HepG2 (cell line): ENCODE results near the gene SLCO2B1. TPM values are rescaled to one million over a fixed set of nuclear protein-coding genes. Genes with fewer than 3 reads are reported as not detected.

Experiments used
- ATAC-seq: fragments of 200-7000 bp; cut with Tn5 transposase; 3 replicates; pipeline ENCODE4 v1.9.1; 2020; ENCODE audit warnings: mild to moderate bottlenecking, moderate library complexity
- BruUV-seq: library from RNA; stranded (reverse); fragments of 400-500 nt; replicated peaks from 2 replicates; lab custom pipeline; 2021; lab: Mats Ljungman, UMichigan
- CTCF ChIA-PET: fragments of 300-600 bp; formaldehyde crosslinking; extraction: SDS; loops from one replicate; lab custom pipeline; 2021; ENCODE audit warnings: low total read pairs, inconsistent platforms, low intra/inter-chr PET ratio; lab: Yijun Ruan, JAX
- POLR2A ChIA-PET: fragments of 350-600 bp; sonication (Branson Sonifier 250); formaldehyde crosslinking; loops from one replicate; lab custom pipeline; 2020; ENCODE audit warnings: antibody characterized with exemption, inconsistent platforms; lab: Yijun Ruan, JAX
- DNase-seq: peaks from one replicate; pipeline ENCODE4 v3.0.0-alpha.2; 2015; ENCODE audit warnings: low spot score
- FAIRE-seq: peaks from 3 replicates; lab custom pipeline; 2011; peaks lifted over from hg19 to GRCh38; lab: Jason Lieb, UNC
- H2AFZ ChIP-seq: one replicate; pipeline ENCODE4 v1.6.1; 2011; ENCODE audit warnings: low read length, inconsistent platforms
- H3K27ac ChIP-seq: fragments of 300-600 bp; 3 replicates; pipeline ENCODE4 v1.8.0; 2011; ENCODE audit warnings: mixed run types, mild to moderate bottlenecking, mixed read lengths, low read length, inconsistent platforms; ENCODE audit not compliant: insufficient read depth; ENCODE audit errors: extremely low read length
- H3K27me3 ChIP-seq, 2 experiments: fragments of 200-600 bp in 1 of 2; 2 replicates in 1 of 2; 3 replicates in 1 of 2; pipeline versions ENCODE4 v1.6.0 to v1.8.0; 2011; ENCODE audit warnings: low read length in 2 of 2, mild to moderate bottlenecking in 2 of 2, moderate library complexity in 2 of 2, inconsistent platforms in 1 of 2; ENCODE audit not compliant: insufficient read depth in 2 of 2, control insufficient read depth in 1 of 2
- H3K36me3 ChIP-seq, 2 experiments: fragments of 200-600 bp in 1 of 2; replicated peaks in 1 of 2; 2 replicates in 1 of 2; 3 replicates in 1 of 2; pipeline versions ENCODE4 v1.5.1 to v1.8.0; 2011; ENCODE audit warnings: low read length in 2 of 2, inconsistent platforms in 1 of 2; ENCODE audit not compliant: insufficient read depth in 2 of 2, control insufficient read depth in 1 of 2
- H3K4me1 ChIP-seq: 2 replicates; pipeline ENCODE4 v1.5.1; 2012; ENCODE audit warnings: low read length, inconsistent platforms; ENCODE audit not compliant: insufficient read depth
- H3K4me2 ChIP-seq: 2 replicates; pipeline ENCODE4 v1.6.0; 2011; ENCODE audit warnings: low read depth, low read length, inconsistent platforms
- H3K4me3 ChIP-seq, 3 experiments: fragments of 200-600 bp in 1 of 3; sonication (generic), shearing (Covaris generic) in 1 of 3; replicated peaks in 1 of 3; 2 replicates each; pipeline ENCODE4 v1.5.1; 2011 to 2016; ENCODE audit warnings: low read length in 3 of 3, inconsistent platforms in 2 of 3, low read depth in 2 of 3, mild to moderate bottlenecking in 2 of 3, control low read depth in 1 of 3, mixed read lengths in 1 of 3; ENCODE audit not compliant: insufficient read depth in 1 of 3
- H3K79me2 ChIP-seq: one replicate; pipeline ENCODE4 v1.6.1; 2011; ENCODE audit warnings: low read length, inconsistent platforms; ENCODE audit not compliant: insufficient read depth
- H3K9ac ChIP-seq: 2 replicates; pipeline ENCODE4 v1.6.0; 2011; ENCODE audit warnings: mild to moderate bottlenecking, low read depth, low read length, inconsistent platforms; ENCODE audit not compliant: insufficient read depth
- H3K9me3 ChIP-seq: 2 replicates; pipeline ENCODE4 v1.5.1; 2012; ENCODE audit warnings: mild to moderate bottlenecking, low read length
- H4K20me1 ChIP-seq: 2 replicates; pipeline ENCODE4 v1.6.0; 2011; ENCODE audit warnings: inconsistent platforms, mild to moderate bottlenecking, low read length, moderate library complexity; ENCODE audit not compliant: insufficient read depth
- BRD4 ChIP-seq: sonication (generic); formaldehyde crosslinking; IDR thresholded peaks from 2 replicates; pipeline ENCODE4 v1.4.0; 2020; ENCODE audit warnings: missing genetic modification reagents
- CTCF ChIP-seq: sonication (generic); formaldehyde crosslinking; IDR thresholded peaks from 2 replicates; pipeline ENCODE4 v1.5.0; 2020; ENCODE audit warnings: mild to moderate bottlenecking, missing genetic modification reagents, moderate library complexity
- HDAC1 ChIP-seq: sonication (generic); formaldehyde crosslinking; IDR thresholded peaks from 2 replicates; pipeline ENCODE4 v1.5.1; 2020; ENCODE audit warnings: mild to moderate bottlenecking, missing genetic modification reagents
- HNF4A ChIP-seq: sonication (generic); formaldehyde crosslinking; IDR thresholded peaks from 2 replicates; pipeline ENCODE4 v1.4.0; 2020; ENCODE audit warnings: missing genetic modification reagents
- JUNB ChIP-seq: sonication (generic); formaldehyde crosslinking; IDR thresholded peaks from 2 replicates; pipeline ENCODE4 v1.8.0; 2022; ENCODE audit warnings: missing genetic modification reagents, mild to moderate bottlenecking, borderline replicate concordance
- RARA ChIP-seq: IDR thresholded peaks from 2 replicates; pipeline ENCODE4 v1.6.1; 2016; ENCODE audit warnings: missing genetic modification reagents, missing compliant biosample characterization
- RELA ChIP-seq: sonication (generic); formaldehyde crosslinking; IDR thresholded peaks from 2 replicates; pipeline ENCODE4 v1.4.0; 2020; ENCODE audit warnings: missing genetic modification reagents
- SETDB1 ChIP-seq: sonication (generic); formaldehyde crosslinking; IDR thresholded peaks from 2 replicates; pipeline ENCODE4 v1.5.1; 2020; ENCODE audit warnings: missing genetic modification reagents, mild to moderate bottlenecking, borderline replicate concordance
- TCF7 ChIP-seq: sonication (generic); IDR thresholded peaks from 2 replicates; pipeline ENCODE4 v1.6.1; 2016; ENCODE audit warnings: antibody characterized with exemption, low read depth
- ZNF3 ChIP-seq: IDR thresholded peaks from 2 replicates; pipeline ENCODE4 v1.7.0; 2017; ENCODE audit warnings: inconsistent platforms
- ZNF362 ChIP-seq: sonication (generic); formaldehyde crosslinking; IDR thresholded peaks from 2 replicates; pipeline ENCODE4 v1.4.0; 2020; ENCODE audit warnings: missing genetic modification reagents, mild to moderate bottlenecking, borderline replicate concordance
- ZNF660 ChIP-seq: sonication (generic); formaldehyde crosslinking; IDR thresholded peaks from 2 replicates; pipeline ENCODE4 v1.5.1; 2020; ENCODE audit warnings: mild to moderate bottlenecking, low read depth, missing genetic modification reagents, borderline replicate concordance
- ZNF879 ChIP-seq: sonication (generic); formaldehyde crosslinking; IDR thresholded peaks from 2 replicates; pipeline ENCODE4 v1.8.1; 2023; ENCODE audit warnings: missing genetic modification reagents
- WGBS: methylation state at CpG from one replicate; pipeline ENCODE4 v1.1.6; 2017; ENCODE audit warnings: low lambda C conversion rate; 5-methylcytosine and 5-hydroxymethylcytosine counted together
- in situ Hi-C: cut with HindIII; loops from 2 replicates; pipeline ENCODE4 v1.10.0; 2017; ENCODE audit warnings: low pct_unique_long_range_greater_than_20kb; ENCODE audit not compliant: extremely low pct_ligation_motif_present
- intact Hi-C: fragments of 100-400 bp; cut with micrococcal nuclease; formaldehyde crosslinking; loops from one replicate; pipeline ENCODE4 v1.10.0; 2022; ENCODE audit not compliant: unreplicated experiment
- polyA plus RNA-seq, 8 experiments: library from polyadenylated mRNA; depleted of rRNA in 3 of 8; stranded (reverse) in 7 of 8; unstranded in 1 of 8; fragments of >200 nt; fragmentation: Illumina TruSeq in 4 of 8; extraction: Trizol in 4 of 8; gene quantifications; 2 replicates each; pipeline versions ENCODE4 v1.2.1 to v1.2.3, GENCODE V29; 2011 to 2016; ENCODE audit warnings: low read depth in 4 of 8, missing spikeins in 1 of 8, mixed read lengths in 1 of 8; ENCODE audit not compliant: insufficient read depth in 1 of 8
- total RNA-seq, 5 experiments: library from RNA; depleted of rRNA; stranded (reverse); fragments of >200 nt; fragmentation: Illumina TruSeq; extraction: Trizol; gene quantifications; 2 replicates each; pipeline ENCODE4 v1.2.3, GENCODE V29; 2016; ENCODE audit warnings: low read depth in 1 of 5
- TF ChIP-seq, protein P1 (sequence below): sonication (generic); formaldehyde crosslinking; conservative IDR thresholded peaks from 2 replicates; pipeline ENCODE4 v1.4.0; 2020; ENCODE audit warnings: mild to moderate bottlenecking, missing genetic modification reagents, moderate library complexity
- TF ChIP-seq, protein P2 (sequence below): sonication (generic); formaldehyde crosslinking; IDR thresholded peaks from 2 replicates; pipeline ENCODE4 v1.4.0; 2020; ENCODE audit warnings: mild to moderate bottlenecking, missing genetic modification reagents

The SLCO2B1 gene
- total and polyA plus RNA-seq, 2 of the 13 experiments (the other 11 are each of a cell fraction or from before 2014, with no cell fraction given), result 15.3 to 19.8 TPM

GRCh38 chr11:75190652-75191329, 39.9 kb downstream of the SLCO2B1 start:
- peak overlapping the region; percentile 63 for H3K27ac ChIP-seq
- peaks cover 8 to 16% of the 10 kb centered on the region in 2 experiments; a peak in 3 of 5 replicates for H3K36me3 ChIP-seq
- peaks cover 26% of the 10 kb centered on the region for H3K4me1 ChIP-seq
- no peak overlapping the region for H2AFZ ChIP-seq
- DNase-seq (no peak), FAIRE-seq (no peak), ATAC-seq (peak; percentile 70)
- ChIA-PET CTCF (no interaction called here), POLR2A (interaction anchor here (0.9 to 2.8 kb wide), 4 partner anchors 14 to 26 kb away, joined by 3 to 12 read pairs (median 8); no protein-coding TSS in a partner anchor)
- no TSS peak for BruUV-seq
- H3K79me2 ChIP-seq, result no peaks in the 10 kb centered on the region
- no peaks in the 10 kb centered on the region for H4K20me1 ChIP-seq
- H3K9ac ChIP-seq, result no peak overlapping the region; the same call in 1 of the 2 replicates
- H3K4me3 ChIP-seq, result no peak overlapping the region
- intact Hi-C loops, result loop anchor here (5.0 kb wide), 1 partner anchor 1502 kb away; no protein-coding TSS in a partner anchor
- in situ Hi-C loops, result no loop called here
- H3K9me3 ChIP-seq, result no peaks in the 10 kb centered on the region
- no peak overlapping the region; the same call in 1 of the 2 replicates for H3K4me2 ChIP-seq
- WGBS, result 92% methylated on average over 2 of the region's 2 CpGs
- no peaks in the 10 kb centered on the region for H3K27me3 ChIP-seq
- TF ChIP-seq ZNF879 (CRISPR knock-in tag) (no peak), TCF7 (no peak), RARA (CRISPR knock-in tag) (peak; percentile 70; the same call in 1 of the 2 replicates), SETDB1 (CRISPR knock-in tag) (no peak), CTCF (CRISPR knock-in tag) (0 out of 2 replicates have a peak, but pooled peaks have one; percentile 7), JUNB (CRISPR knock-in tag) (no peak), HDAC1 (no peak), HNF4A (CRISPR knock-in tag) (peak; percentile 69), ZNF362 (CRISPR knock-in tag) (no peak), BRD4 (CRISPR knock-in tag) (no peak), ZNF660 (no peak), RELA (CRISPR knock-in tag) (no peak), ZNF3 (CRISPR knock-in tag) (no peak)
- TF ChIP-seq, protein P1, sequence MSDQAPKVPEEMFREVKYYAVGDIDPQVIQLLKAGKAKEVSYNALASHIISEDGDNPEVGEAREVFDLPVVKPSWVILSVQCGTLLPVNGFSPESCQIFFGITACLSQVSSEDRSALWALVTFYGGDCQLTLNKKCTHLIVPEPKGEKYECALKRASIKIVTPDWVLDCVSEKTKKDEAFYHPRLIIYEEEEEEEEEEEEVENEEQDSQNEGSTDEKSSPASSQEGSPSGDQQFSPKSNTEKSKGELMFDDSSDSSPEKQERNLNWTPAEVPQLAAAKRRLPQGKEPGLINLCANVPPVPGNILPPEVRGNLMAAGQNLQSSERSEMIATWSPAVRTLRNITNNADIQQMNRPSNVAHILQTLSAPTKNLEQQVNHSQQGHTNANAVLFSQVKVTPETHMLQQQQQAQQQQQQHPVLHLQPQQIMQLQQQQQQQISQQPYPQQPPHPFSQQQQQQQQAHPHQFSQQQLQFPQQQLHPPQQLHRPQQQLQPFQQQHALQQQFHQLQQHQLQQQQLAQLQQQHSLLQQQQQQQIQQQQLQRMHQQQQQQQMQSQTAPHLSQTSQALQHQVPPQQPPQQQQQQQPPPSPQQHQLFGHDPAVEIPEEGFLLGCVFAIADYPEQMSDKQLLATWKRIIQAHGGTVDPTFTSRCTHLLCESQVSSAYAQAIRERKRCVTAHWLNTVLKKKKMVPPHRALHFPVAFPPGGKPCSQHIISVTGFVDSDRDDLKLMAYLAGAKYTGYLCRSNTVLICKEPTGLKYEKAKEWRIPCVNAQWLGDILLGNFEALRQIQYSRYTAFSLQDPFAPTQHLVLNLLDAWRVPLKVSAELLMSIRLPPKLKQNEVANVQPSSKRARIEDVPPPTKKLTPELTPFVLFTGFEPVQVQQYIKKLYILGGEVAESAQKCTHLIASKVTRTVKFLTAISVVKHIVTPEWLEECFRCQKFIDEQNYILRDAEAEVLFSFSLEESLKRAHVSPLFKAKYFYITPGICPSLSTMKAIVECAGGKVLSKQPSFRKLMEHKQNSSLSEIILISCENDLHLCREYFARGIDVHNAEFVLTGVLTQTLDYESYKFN (CRISPR knock-in tag), result 0 out of 2 replicates have a peak, but pooled peaks have one; percentile 29
- TF ChIP-seq, protein P2, sequence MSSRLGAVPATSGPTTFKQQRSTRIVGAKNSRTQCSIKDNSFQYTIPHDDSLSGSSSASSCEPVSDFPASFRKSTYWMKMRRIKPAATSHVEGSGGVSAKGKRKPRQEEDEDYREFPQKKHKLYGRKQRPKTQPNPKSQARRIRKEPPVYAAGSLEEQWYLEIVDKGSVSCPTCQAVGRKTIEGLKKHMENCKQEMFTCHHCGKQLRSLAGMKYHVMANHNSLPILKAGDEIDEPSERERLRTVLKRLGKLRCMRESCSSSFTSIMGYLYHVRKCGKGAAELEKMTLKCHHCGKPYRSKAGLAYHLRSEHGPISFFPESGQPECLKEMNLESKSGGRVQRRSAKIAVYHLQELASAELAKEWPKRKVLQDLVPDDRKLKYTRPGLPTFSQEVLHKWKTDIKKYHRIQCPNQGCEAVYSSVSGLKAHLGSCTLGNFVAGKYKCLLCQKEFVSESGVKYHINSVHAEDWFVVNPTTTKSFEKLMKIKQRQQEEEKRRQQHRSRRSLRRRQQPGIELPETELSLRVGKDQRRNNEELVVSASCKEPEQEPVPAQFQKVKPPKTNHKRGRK (CRISPR knock-in tag), result no peak
